H1 (cell line): ENCODE measurements around the gene CD28. TPM values are rescaled to one million over a fixed set of nuclear protein-coding genes. Genes with fewer than 3 reads are reported as not detected.

Source experiments
- CTCF ChIA-PET: fragments of 300-600 bp; sonication (Branson Sonifier 250); formaldehyde crosslinking; loops from one replicate; lab custom pipeline; 2021; ENCODE audit not compliant: partially characterized antibody; lab: Charles Lee
- POLR2A ChIA-PET: fragments of 300-600 bp; sonication (Branson Sonifier 250); formaldehyde crosslinking; loops from one replicate; lab custom pipeline; 2021; ENCODE audit warnings: inconsistent platforms; ENCODE audit not compliant: partially characterized antibody; lab: Charles Lee
- DNase-seq, 2 experiments: peaks; one replicate each; pipeline versions ENCODE4 v3.0.0 to v3.0.0-alpha.2; 2010 to 2022; ENCODE audit warnings: low spot score in 2 of 2, low read depth in 1 of 2, mixed read lengths in 1 of 2
- FAIRE-seq: peaks from 2 replicates; lab custom pipeline; 2011; peaks lifted over from hg19 to GRCh38; lab: Jason Lieb, UNC
- H2AFZ ChIP-seq: 2 replicates; pipeline ENCODE4 v1.8.1; 2012; ENCODE audit warnings: low read length, inconsistent platforms
- H2AK5ac ChIP-seq: 2 replicates; pipeline ENCODE4 v1.6.1; 2013; ENCODE audit warnings: low read depth, low read length
- H2BK120ac ChIP-seq: replicated peaks from 2 replicates; pipeline ENCODE3; 2013; ENCODE audit warnings: low read depth, low read length, inconsistent platforms
- H2BK12ac ChIP-seq: 2 replicates; pipeline ENCODE4 v1.6.1; 2013; ENCODE audit warnings: low read depth, low read length
- H2BK15ac ChIP-seq: 2 replicates; pipeline ENCODE4 v1.6.1; 2013; ENCODE audit warnings: low read length
- H2BK20ac ChIP-seq: 2 replicates; pipeline ENCODE4 v1.6.1; 2013; ENCODE audit warnings: low read length
- H2BK5ac ChIP-seq: 2 replicates; pipeline ENCODE4 v1.6.1; 2013; ENCODE audit warnings: low read depth, low read length
- H3K14ac ChIP-seq: 2 replicates; pipeline ENCODE4 v1.6.1; 2013; ENCODE audit warnings: inconsistent platforms; ENCODE audit not compliant: insufficient read length
- H3K18ac ChIP-seq: 2 replicates; pipeline ENCODE4 v1.6.1; 2013; ENCODE audit warnings: low read length; ENCODE audit errors: extremely low read depth
- H3K23ac ChIP-seq: 2 replicates; pipeline ENCODE4 v1.6.1; 2013; ENCODE audit warnings: inconsistent platforms; ENCODE audit not compliant: insufficient read length
- H3K23me2 ChIP-seq: 2 replicates; pipeline ENCODE4 v1.6.1; 2013; ENCODE audit warnings: low read depth, low read length
- H3K27ac ChIP-seq: 2 replicates; pipeline ENCODE4 v1.6.1; 2011; ENCODE audit warnings: low read depth, low read length, inconsistent platforms
- H3K27me3 ChIP-seq, 4 experiments: replicated peaks in 1 of 4; 1 replicate in 1 of 4; 2 replicates in 3 of 4; pipeline versions ENCODE4 v1.6.1 to v1.8.1; 2011 to 2013; ENCODE audit warnings: low read length in 3 of 4, mild to moderate bottlenecking in 3 of 4, inconsistent platforms in 2 of 4, mixed read lengths in 2 of 4, moderate library complexity in 1 of 4; ENCODE audit not compliant: control insufficient read depth in 3 of 4, insufficient read depth in 3 of 4; ENCODE audit errors: extremely low read depth in 1 of 4
- H3K36me3 ChIP-seq, 4 experiments: 2 replicates each; pipeline versions ENCODE4 v1.6.1 to v1.8.1; 2011 to 2013; ENCODE audit warnings: mild to moderate bottlenecking in 4 of 4, low read length in 3 of 4, moderate library complexity in 2 of 4, control low read depth in 1 of 4, inconsistent platforms in 1 of 4; ENCODE audit not compliant: insufficient read depth in 4 of 4, control insufficient read depth in 2 of 4
- H3K4ac ChIP-seq: replicated peaks from 2 replicates; pipeline ENCODE3; 2013; ENCODE audit warnings: low read length, low read depth, mixed read lengths, inconsistent platforms; ENCODE audit not compliant: insufficient read length
- H3K4me1 ChIP-seq, 4 experiments: replicated peaks in 1 of 4; 1 replicate in 1 of 4; 2 replicates in 3 of 4; pipeline versions ENCODE4 v1.6.1 to v1.8.1; 2011 to 2013; ENCODE audit warnings: low read length in 3 of 4, inconsistent platforms in 2 of 4, mixed read lengths in 1 of 4; ENCODE audit not compliant: insufficient read depth in 4 of 4, control insufficient read depth in 3 of 4
- H3K4me2 ChIP-seq, 2 experiments: 2 replicates each; pipeline versions ENCODE4 v1.6.1 to v1.8.1; 2011 to 2013; ENCODE audit warnings: low read depth in 2 of 2, low read length in 2 of 2, control low read depth in 1 of 2, inconsistent platforms in 1 of 2, mild to moderate bottlenecking in 1 of 2; ENCODE audit not compliant: insufficient read depth in 1 of 2
- H3K4me3 ChIP-seq, 4 experiments: fragments of 200-600, 300-600 bp in 1 of 4; sonication (generic), shearing (Covaris generic), sonication (Bioruptor Twin) in 1 of 4; 2 replicates each; pipeline versions ENCODE4 v1.5.1 to v1.8.1; 2011 to 2016; ENCODE audit warnings: low read length in 4 of 4, low read depth in 3 of 4, control low read depth in 2 of 4, inconsistent platforms in 2 of 4, mild to moderate bottlenecking in 2 of 4, mixed read lengths in 1 of 4, moderate library complexity in 1 of 4; ENCODE audit not compliant: insufficient read depth in 2 of 4; ENCODE audit errors: extremely low read depth in 1 of 4
- H3K56ac ChIP-seq: replicated peaks from 2 replicates; pipeline ENCODE3; 2013; ENCODE audit warnings: low read depth, mild to moderate bottlenecking, mixed read lengths, low read length, inconsistent platforms; ENCODE audit not compliant: insufficient read length
- H3K79me1 ChIP-seq: 2 replicates; pipeline ENCODE4 v1.6.1; 2013; ENCODE audit warnings: low read depth, low read length, control low read depth
- H3K79me2 ChIP-seq, 2 experiments: 2 replicates each; pipeline versions ENCODE4 v1.6.1 to v1.8.1; 2012 to 2013; ENCODE audit warnings: low read length in 2 of 2, mild to moderate bottlenecking in 2 of 2, inconsistent platforms in 1 of 2; ENCODE audit not compliant: insufficient read depth in 2 of 2, control insufficient read depth in 1 of 2
- H3K9ac ChIP-seq, 4 experiments: replicated peaks in 1 of 4; 1 replicate in 1 of 4; 2 replicates in 3 of 4; pipeline versions ENCODE4 v1.6.1 to v1.8.1; 2011 to 2013; ENCODE audit warnings: low read depth in 3 of 4, low read length in 3 of 4, control low read depth in 2 of 4, mild to moderate bottlenecking in 2 of 4, moderate library complexity in 2 of 4, inconsistent platforms in 1 of 4; ENCODE audit errors: extremely low read depth in 1 of 4
- H3K9me3 ChIP-seq, 2 experiments: 2 replicates each; pipeline versions ENCODE4 v1.6.1 to v1.8.1; 2012 to 2013; ENCODE audit warnings: mild to moderate bottlenecking in 2 of 2, moderate library complexity in 2 of 2, control low read depth in 1 of 2, inconsistent platforms in 1 of 2, low read depth in 1 of 2, low read length in 1 of 2, mixed read lengths in 1 of 2; ENCODE audit not compliant: insufficient read depth in 2 of 2
- H4K20me1 ChIP-seq, 2 experiments: replicated peaks in 1 of 2; 2 replicates each; pipeline versions ENCODE3 to v1.8.1; 2011 to 2013; ENCODE audit warnings: inconsistent platforms in 2 of 2, low read length in 2 of 2, mild to moderate bottlenecking in 1 of 2; ENCODE audit not compliant: insufficient read depth in 2 of 2, control insufficient read depth in 1 of 2
- H4K5ac ChIP-seq: 2 replicates; pipeline ENCODE4 v1.6.1; 2013; ENCODE audit warnings: low read length, low read depth, mixed read lengths, inconsistent platforms; ENCODE audit not compliant: insufficient read length
- H4K8ac ChIP-seq: 2 replicates; pipeline ENCODE4 v1.8.0; 2013; ENCODE audit warnings: mild to moderate bottlenecking, moderate library complexity, low read length, inconsistent platforms; ENCODE audit not compliant: insufficient read depth; ENCODE audit errors: extremely low read depth
- H4K91ac ChIP-seq: replicated peaks from 2 replicates; pipeline ENCODE3; 2013; ENCODE audit warnings: low read length, mixed read lengths, inconsistent platforms; ENCODE audit not compliant: insufficient read length
- ASH2L ChIP-seq: fragments of 200-600, 300-600 bp; sonication (generic); IDR thresholded peaks from one replicate; pipeline ENCODE4 v1.7.1; 2017; ENCODE audit warnings: low read length
- CBX5 ChIP-seq: fragments of 300-800, 300-1000 bp; sonication (generic); IDR thresholded peaks from 2 replicates; pipeline ENCODE4 v1.7.1; 2016; ENCODE audit warnings: antibody characterized with exemption, low read length, low read depth
- CTBP2 ChIP-seq: IDR thresholded peaks from 2 replicates; pipeline ENCODE4 v1.7.0; 2011; ENCODE audit warnings: borderline replicate concordance, mild to moderate bottlenecking, moderate library complexity, mixed read lengths, low read length; ENCODE audit not compliant: insufficient read depth, insufficient read length
- EGR1 ChIP-seq: IDR thresholded peaks from 2 replicates; pipeline ENCODE4 v1.6.1; 2011; ENCODE audit warnings: low read depth, low read length, borderline replicate concordance
- HDAC2 ChIP-seq, 2 experiments: fragments of 300-600 bp in 1 of 2; sonication (generic) in 1 of 2; IDR thresholded peaks; 2 replicates each; pipeline ENCODE4 v1.6.1; 2011 to 2012; ENCODE audit warnings: low read depth in 2 of 2, low read length in 2 of 2, mild to moderate bottlenecking in 2 of 2, moderate library complexity in 2 of 2, borderline replicate concordance in 1 of 2, inconsistent platforms in 1 of 2
- MAFK ChIP-seq: IDR thresholded peaks from 2 replicates; pipeline ENCODE4 v1.6.1; 2012; ENCODE audit warnings: low read depth, mild to moderate bottlenecking, improper control_type of control experiment, low read length
- NRF1 ChIP-seq: IDR thresholded peaks from 2 replicates; pipeline ENCODE4 v1.6.1; 2011; ENCODE audit warnings: mild to moderate bottlenecking, low read depth, low read length, improper control_type of control experiment
- SAP30 ChIP-seq: fragments of 300-600 bp; sonication (generic); IDR thresholded peaks from 2 replicates; pipeline ENCODE4 v1.7.1; 2012; ENCODE audit warnings: low read length, moderate library complexity, mild to moderate bottlenecking, inconsistent platforms; ENCODE audit not compliant: insufficient read depth, insufficient replicate concordance
- SP2 ChIP-seq: IDR thresholded peaks from 2 replicates; pipeline ENCODE4 v1.6.1; 2012; ENCODE audit warnings: mild to moderate bottlenecking, low read length, inconsistent platforms
- SP4 ChIP-seq: IDR thresholded peaks from 2 replicates; pipeline ENCODE4 v1.6.1; 2012; ENCODE audit warnings: low read length, inconsistent platforms
- SUZ12 ChIP-seq: fragments of 200-600 bp; sonication (generic); IDR thresholded peaks from 2 replicates; pipeline ENCODE4 v1.6.1; 2012; ENCODE audit warnings: mild to moderate bottlenecking, inconsistent platforms, low read length, moderate library complexity, mixed read lengths
- TAF1 ChIP-seq: IDR thresholded peaks from 2 replicates; pipeline ENCODE4 v1.6.1; 2011; ENCODE audit warnings: mild to moderate bottlenecking, low read depth, low read length
- TAF7 ChIP-seq: optimal IDR thresholded peaks from 2 replicates; pipeline ENCODE3; 2011; ENCODE audit warnings: low read depth, mild to moderate bottlenecking, inconsistent platforms, low read length, moderate library complexity, borderline replicate concordance
- WGBS, 2 experiments: shearing (Covaris generic) in 1 of 2; methylation state at CpG; one replicate each; pipeline versions ENCODE4 v1.1.6 to v1.1.7; 2013 to 2015; ENCODE audit warnings: low lambda C conversion rate in 2 of 2, mixed read lengths in 2 of 2, inconsistent platforms in 1 of 2, low coverage in 1 of 2, missing lambda C conversion rate in 1 of 2; ENCODE audit not compliant: insufficient replicate concordance in 2 of 2, insufficient coverage in 1 of 2, insufficient read length in 1 of 2; ENCODE audit errors: extremely low coverage in 1 of 2, missing lambda C conversion rate in 1 of 2; 5-methylcytosine and 5-hydroxymethylcytosine counted together
- polyA plus RNA-seq, 7 experiments: library from polyadenylated mRNA; depleted of rRNA in 3 of 7; stranded (reverse) in 5 of 7; unstranded in 2 of 7; fragments of >200 nt in 5 of 7; fragments of 200-250 nt in 2 of 7; gene quantifications; 1 replicate in 5 of 7; 2 replicates in 1 of 7; 4 replicates in 1 of 7; pipeline versions ENCODE4 v1.2.1 to v1.2.3, GENCODE V29; 2011 to 2013; ENCODE audit warnings: missing spikeins in 2 of 7, mixed read lengths in 2 of 7
- total RNA-seq: library from RNA; stranded (reverse); fragmentation: NEBNext Ultra II Directional; extraction: Animal tissue kit (Norgen Biotek cat#: 25700); gene quantifications from 2 replicates; pipeline ENCODE4 v1.2.1, GENCODE V29; 2021

CD28 gene
- total and polyA plus RNA-seq, 2 of the 8 experiments (the other 6 are each of a cell fraction or from before 2014, with no cell fraction given) = not detected

GRCh38 chr2:203681978-203682377 lies 24.5 kb upstream of the CD28 start:
- Histone ChIP-seq H2AK5ac (no peak overlapping the region), H3K4me3 (no peak overlapping the region), H3K4me1 (no peaks in the 10 kb centered on the region), H2BK120ac (no peak overlapping the region), H3K4me2 (no peak overlapping the region), H4K20me1 (no peaks in the 10 kb centered on the region), H3K36me3 (no peaks in the 10 kb centered on the region), H4K8ac (no peak overlapping the region), H3K79me2 (no peaks in the 10 kb centered on the region), H2BK12ac (no peak overlapping the region), H3K14ac (no peak overlapping the region), H3K79me1 (no peaks in the 10 kb centered on the region), H3K4ac (no peak overlapping the region), H2BK5ac (no peak overlapping the region), H3K9me3 (no peaks in the 10 kb centered on the region), H4K91ac (no peak overlapping the region), H3K18ac (no peak overlapping the region), H3K27ac (no peak overlapping the region), H4K5ac (no peak overlapping the region), H2AFZ (no peak overlapping the region), H3K27me3 (no peaks in the 10 kb centered on the region), H3K56ac (no peak overlapping the region), H3K23me2 (no peaks in the 10 kb centered on the region; the same call in 1 of the 2 replicates), H3K23ac (no peak overlapping the region), H2BK20ac (no peak overlapping the region), H3K9ac (no peak overlapping the region), H2BK15ac (no peak overlapping the region)
- WGBS, 2 experiments = 76% methylated on average over 2 of the region's 2 CpGs; no CpG with 5 or more reads in 1 of the 2 experiments
- no peak for FAIRE-seq
- DNase-seq = no peak
- CTCF ChIA-PET = interaction anchor here (1.0 to 1.1 kb wide), 2 partner anchors 10 to 40 kb away, joined by 3 to 5 read pairs; no protein-coding TSS in a partner anchor
- POLR2A ChIA-PET = no interaction called here
- TF ChIP-seq CTBP2 = no peak
- no peak for TF ChIP-seq TAF7
- TF ChIP-seq MAFK = no peak
- TF ChIP-seq SP2 = no peak
- TF ChIP-seq NRF1 = no peak
- no peak for TF ChIP-seq EGR1
- TF ChIP-seq SUZ12 = no peak
- no peak for TF ChIP-seq TAF1
- no peak for TF ChIP-seq SP4
- TF ChIP-seq SAP30 = no peak
- TF ChIP-seq CBX5 = no peak
- no peak for TF ChIP-seq HDAC2 (IDR thresholded peaks at IDR 0.05; ENCODE audit: borderline replicate concordance in 1 of 2, low read depth in 2 of 2, low read length in 2 of 2)
- TF ChIP-seq ASH2L = no peak
